Lower lobe of right lung (tissue), 2 donors: Measurements from ENCODE around the gene NTM. TPM values are rescaled to one million over a fixed set of nuclear protein-coding genes. Genes with fewer than 3 reads are reported as not detected.

Experiments used
- ATAC-seq, 2 donors: fragments of 200-7000 bp; cut with Tn5 transposase; one replicate each; pipeline ENCODE4 v1.9.1; 2020 to 2022; ENCODE audit warnings: mild to moderate bottlenecking in 2 of 2, moderate library complexity in 2 of 2
- DNase-seq: peaks from one replicate; pipeline ENCODE4 v3.0.0-alpha.2; 2020
- H3K27ac ChIP-seq: fragments of 200-600 bp; one replicate; pipeline ENCODE4 v1.8.0; 2022
- H3K27me3 ChIP-seq: fragments of 200-600 bp; one replicate; pipeline ENCODE4 v1.8.0; 2022; ENCODE audit warnings: low read depth
- H3K36me3 ChIP-seq: fragments of 200-600 bp; one replicate; pipeline ENCODE4 v1.8.0; 2022; ENCODE audit warnings: mild to moderate bottlenecking
- H3K4me1 ChIP-seq: fragments of 200-600 bp; one replicate; pipeline ENCODE4 v1.8.0; 2022
- H3K4me3 ChIP-seq: fragments of 200-600 bp; one replicate; pipeline ENCODE4 v1.8.0; 2022; ENCODE audit warnings: mild to moderate bottlenecking
- H3K9me3 ChIP-seq: fragments of 200-600 bp; one replicate; pipeline ENCODE4 v1.8.0; 2022
- CTCF ChIP-seq: fragments of 200-600 bp; IDR thresholded peaks from one replicate; pipeline ENCODE4 v1.8.0; 2022; ENCODE audit warnings: antibody characterized with exemption, mild to moderate bottlenecking
- intact Hi-C: fragments of 100-400 bp; cut with DNase I; formaldehyde crosslinking; loops from one replicate; pipeline ENCODE4 v1.11.0; 2022
- total RNA-seq: library from RNA; stranded (reverse); fragmentation: NEBNext Ultra II Directional; extraction: Animal tissue kit (Norgen Biotek cat#: 25700); gene quantifications from one replicate; pipeline ENCODE4 v1.2.1, GENCODE V29; 2021
- donor health status: DM: no; HTN: yes; CAD: no; lungs with severe emphysema.

NTM gene
- total RNA-seq, 1 donor from 2014 or later: 2.3 TPM

GRCh38 chr11:131978351-131978750 lies 607.9 kb downstream of the NTM start:
- Histone ChIP-seq H3K9me3 (no peaks in the 10 kb centered on the region), H3K36me3 (no peaks in the 10 kb centered on the region), H3K4me3 (no peak overlapping the region), H3K27ac (no peak overlapping the region), H3K27me3 (peaks cover 7% of the 10 kb centered on the region), H3K4me1 (no peaks in the 10 kb centered on the region)
- no peak for TF ChIP-seq CTCF
- no peak for ATAC-seq
- intact Hi-C loops: no loop called here
- DNase-seq: no peak

GRCh38 chr11:131979364-131979763 lies 608.9 kb downstream of the NTM start:
- no peak for TF ChIP-seq CTCF
- Histone ChIP-seq H3K27me3 (peaks cover 7% of the 10 kb centered on the region), H3K36me3 (no peaks in the 10 kb centered on the region), H3K4me3 (no peak overlapping the region), H3K9me3 (no peaks in the 10 kb centered on the region), H3K4me1 (no peaks in the 10 kb centered on the region), H3K27ac (no peak overlapping the region)
- no peak for DNase-seq
- intact Hi-C loops: no loop called here
- ATAC-seq: no peak

- intact Hi-C loops: no loop called here
- DNase-seq: no peak
- no peak for ATAC-seq
- Histone ChIP-seq H3K27ac (no peak overlapping the region), H3K4me3 (no peak overlapping the region), H3K27me3 (peaks cover 7% of the 10 kb centered on the region), H3K9me3 (no peaks in the 10 kb centered on the region), H3K36me3 (no peaks in the 10 kb centered on the region), H3K4me1 (no peaks in the 10 kb centered on the region)
- TF ChIP-seq CTCF: no peak
Measured at GRCh38 chr11:131980199-131980598, 609.8 kb downstream of the NTM start.

GRCh38 chr11:131980888-131981668 lies 610.7 kb downstream of the NTM start:
- no peak for ATAC-seq
- DNase-seq: no peak
- Histone ChIP-seq H3K27ac (no peak overlapping the region), H3K4me1 (no peaks in the 10 kb centered on the region), H3K9me3 (no peaks in the 10 kb centered on the region), H3K27me3 (peaks cover 7% of the 10 kb centered on the region), H3K36me3 (no peaks in the 10 kb centered on the region), H3K4me3 (no peak overlapping the region)
- intact Hi-C loops: no loop called here
- TF ChIP-seq CTCF: no peak

- no peak for DNase-seq
- intact Hi-C loops: no loop called here
- H3K4me3 ChIP-seq: no peak overlapping the region
Measured at GRCh38 chr11:131982154-131982553, 611.7 kb downstream of the NTM start.

More at GRCh38 chr11:131982154-131982553, 611.7 kb downstream of the NTM start:
- Histone ChIP-seq H3K4me1 (no peaks in the 10 kb centered on the region), H3K27ac (no peak overlapping the region), H3K27me3 (peaks cover under 1% of the 10 kb centered on the region), H3K9me3 (no peaks in the 10 kb centered on the region), H3K36me3 (no peaks in the 10 kb centered on the region)
- no peak for ATAC-seq
- TF ChIP-seq CTCF: no peak
